ENCODE measurements around the gene ALB. TPM values are rescaled to one million over a fixed set of nuclear protein-coding genes. Genes with fewer than 3 reads are reported as not detected.

Gene ALB
- total RNA-seq, 2 experiments from 2014 or later, result not detected

DNA sequence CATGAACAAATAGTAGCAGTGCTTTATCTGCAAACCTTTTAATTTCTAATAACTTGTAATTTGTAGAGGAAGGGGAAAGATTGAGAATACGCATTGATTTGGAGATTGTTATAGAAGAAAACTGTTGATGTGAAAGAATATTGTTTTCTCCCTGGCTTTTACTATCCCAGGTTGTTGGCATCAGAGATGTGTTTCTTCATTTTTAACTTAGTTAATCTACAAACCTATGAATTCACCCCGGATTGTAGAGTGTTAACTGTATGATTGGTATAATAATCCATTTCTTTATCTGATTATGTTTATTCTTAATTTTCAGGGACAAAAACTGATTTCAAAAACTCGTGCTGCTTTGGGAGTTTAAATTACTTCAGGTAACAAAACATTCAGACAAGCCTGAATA, 50.8 kb downstream of the ALB start:
- H3K4me3 Mint-ChIP-seq, result no peak overlapping the region
- no peak for ATAC-seq

DNA sequence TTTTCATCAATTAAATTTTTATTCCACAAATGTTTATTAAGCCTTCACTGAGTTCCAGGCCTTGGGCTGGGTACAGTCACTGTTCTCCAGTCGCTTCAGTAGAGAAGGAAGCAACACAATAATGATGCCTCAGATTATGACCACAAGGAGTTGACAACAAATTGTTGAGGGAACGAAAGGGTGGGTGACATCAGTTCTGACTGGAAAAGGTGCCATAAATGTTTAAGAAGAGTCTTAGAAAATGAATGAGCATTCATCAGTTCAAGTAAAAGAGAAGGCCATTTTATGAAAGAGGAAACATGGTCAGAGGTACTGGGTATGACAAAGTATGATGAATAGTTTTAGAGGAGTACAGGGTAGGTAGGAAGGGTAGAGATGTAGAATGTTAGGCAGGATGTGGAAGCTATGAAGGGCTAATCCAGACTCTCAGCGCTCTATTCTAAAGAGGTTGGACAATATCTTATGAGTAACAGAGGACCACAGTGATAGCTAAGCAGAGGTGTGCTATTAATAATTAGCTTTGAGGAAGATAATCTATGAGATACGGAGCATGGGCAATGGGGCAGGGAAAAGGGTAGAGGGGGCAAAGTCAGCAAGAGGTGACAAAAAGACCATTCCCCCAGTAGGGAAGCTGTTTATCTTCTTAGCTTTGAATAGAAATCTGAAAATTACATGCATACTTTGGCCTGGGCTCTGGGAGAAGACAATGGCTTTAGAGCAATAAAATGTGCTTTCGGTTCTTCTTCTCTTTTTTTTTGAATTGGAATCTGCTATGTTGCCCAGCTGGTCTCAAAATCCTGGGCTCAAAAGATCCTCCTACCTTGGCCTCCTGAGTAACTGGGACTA, 52.3 kb downstream of the ALB start:
- Mint-ChIP-seq H3K36me3 (ENCODE audit: low read depth) (no peaks in the 10 kb centered on the region), H3K9me3 (ENCODE audit: low read depth) (no peaks in the 10 kb centered on the region), H3K27me3 (peaks cover 9% of the 10 kb centered on the region), H3K4me1 (no peaks in the 10 kb centered on the region), H3K4me3 (no peak overlapping the region), H3K27ac (no peak overlapping the region)
- CTCF ChIA-PET, result interaction anchor here (1.2 to 2.0 kb wide), 2 partner anchors 10 to 11 kb away, joined by 6 to 8 read pairs; no protein-coding TSS in a partner anchor
- ATAC-seq (no peak), DNase-seq (no peak)
- intact Hi-C loops (cut with DNase I, micrococcal nuclease), result no loop called here
- POLR2A ChIA-PET, result interaction anchor here (0.6 kb wide), 1 partner anchor 10 kb away, joined by 3 read pairs; no protein-coding TSS in a partner anchor

More for the DNA sequence above, 50.8 kb downstream of the ALB start:
- ChIA-PET CTCF (no interaction called here), POLR2A (no interaction called here)
- H3K27me3 Mint-ChIP-seq, result peaks cover 11% of the 10 kb centered on the region
- DNase-seq, result no peak
- no peaks in the 10 kb centered on the region for H3K36me3 Mint-ChIP-seq (ENCODE audit: low read depth)
- no peak overlapping the region for H3K27ac Mint-ChIP-seq
- H3K4me1 Mint-ChIP-seq, result no peaks in the 10 kb centered on the region
- intact Hi-C loops (cut with DNase I, micrococcal nuclease), result no loop called here
- H3K9me3 Mint-ChIP-seq (ENCODE audit: low read depth), result no peaks in the 10 kb centered on the region

DNA sequence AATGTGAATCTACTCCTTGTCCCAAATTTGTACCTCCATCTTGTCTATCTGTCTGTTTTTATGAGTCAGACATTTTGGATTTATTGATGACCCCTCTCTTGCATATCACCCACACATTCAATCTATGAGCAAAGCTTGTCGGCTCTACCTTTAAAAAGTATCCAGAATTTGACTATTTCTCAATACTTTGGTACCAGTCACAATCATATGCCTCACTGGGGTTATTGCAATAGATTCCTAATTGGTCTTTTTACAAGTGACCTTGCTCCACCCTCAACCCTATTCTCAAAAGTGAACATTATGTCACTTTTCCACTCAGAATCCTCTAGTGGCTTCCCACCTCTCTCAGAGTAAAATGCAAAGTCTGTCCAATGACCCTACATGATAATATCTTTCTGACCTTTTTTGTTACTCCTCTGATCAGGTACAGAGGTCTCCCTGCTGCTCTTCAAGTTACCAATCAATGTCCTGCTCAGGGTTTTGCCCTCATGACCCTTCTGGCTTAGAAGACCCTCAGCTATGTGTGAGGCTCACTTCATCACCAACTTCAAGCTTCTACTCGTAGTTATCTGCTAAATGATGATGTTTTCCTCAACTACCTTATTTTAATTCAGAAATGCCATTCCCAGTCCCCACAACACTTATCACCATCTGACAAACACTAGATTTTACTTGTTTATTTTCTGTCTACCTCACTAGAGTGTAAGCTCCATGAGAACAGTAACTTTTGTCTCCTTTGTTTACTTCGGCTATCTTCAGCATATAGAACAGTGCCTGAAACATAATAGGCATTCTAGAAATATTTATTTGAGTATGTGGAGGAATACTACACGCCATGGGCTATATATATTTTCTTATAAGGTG, 54.3 kb downstream of the ALB start:
- DNase-seq (no peak), ATAC-seq (no peak)
- Mint-ChIP-seq H3K4me3 (no peak overlapping the region), H3K9me3 (ENCODE audit: low read depth) (no peaks in the 10 kb centered on the region), H3K36me3 (ENCODE audit: low read depth) (no peaks in the 10 kb centered on the region), H3K27ac (no peak overlapping the region), H3K4me1 (no peaks in the 10 kb centered on the region), H3K27me3 (peaks cover 9% of the 10 kb centered on the region)
- intact Hi-C loops (cut with DNase I, micrococcal nuclease), result no loop called here
- ChIA-PET POLR2A (no interaction called here), CTCF (interaction anchor here (1.6 kb wide), 1 partner anchor 12 kb away, joined by 5 read pairs; no protein-coding TSS in a partner anchor)

DNA sequence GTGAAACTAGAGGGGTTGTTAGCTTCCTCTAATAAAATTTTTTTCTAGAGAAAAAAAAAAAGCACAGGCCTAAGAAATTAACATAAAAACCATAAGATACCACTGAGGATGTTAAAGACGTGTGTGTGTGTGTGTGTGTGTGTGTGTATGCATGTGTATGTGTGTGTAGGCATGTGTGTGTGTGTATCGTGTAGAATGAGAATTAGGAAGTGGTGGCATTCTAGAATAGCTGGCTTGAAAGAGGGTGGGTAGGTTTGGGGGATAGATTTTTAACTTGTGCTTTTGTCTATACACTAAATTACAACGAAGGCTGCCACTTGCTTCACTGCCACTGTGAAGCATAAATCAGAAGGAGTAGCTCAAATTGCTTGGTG, 54.9 kb downstream of the ALB start:
- Mint-ChIP-seq H3K4me3 (no peak overlapping the region), H3K27ac (no peak overlapping the region), H3K36me3 (ENCODE audit: low read depth) (no peaks in the 10 kb centered on the region), H3K9me3 (ENCODE audit: low read depth) (no peaks in the 10 kb centered on the region), H3K4me1 (no peaks in the 10 kb centered on the region), H3K27me3 (peaks cover 9% of the 10 kb centered on the region)
- POLR2A ChIA-PET, result no interaction called here
- CTCF ChIA-PET, result interaction anchor here (1.6 kb wide), 1 partner anchor 13 kb away, joined by 5 read pairs; no protein-coding TSS in a partner anchor
- DNase-seq, result no peak
- no peak for ATAC-seq
- intact Hi-C loops (cut with DNase I, micrococcal nuclease), result no loop called here

DNA sequence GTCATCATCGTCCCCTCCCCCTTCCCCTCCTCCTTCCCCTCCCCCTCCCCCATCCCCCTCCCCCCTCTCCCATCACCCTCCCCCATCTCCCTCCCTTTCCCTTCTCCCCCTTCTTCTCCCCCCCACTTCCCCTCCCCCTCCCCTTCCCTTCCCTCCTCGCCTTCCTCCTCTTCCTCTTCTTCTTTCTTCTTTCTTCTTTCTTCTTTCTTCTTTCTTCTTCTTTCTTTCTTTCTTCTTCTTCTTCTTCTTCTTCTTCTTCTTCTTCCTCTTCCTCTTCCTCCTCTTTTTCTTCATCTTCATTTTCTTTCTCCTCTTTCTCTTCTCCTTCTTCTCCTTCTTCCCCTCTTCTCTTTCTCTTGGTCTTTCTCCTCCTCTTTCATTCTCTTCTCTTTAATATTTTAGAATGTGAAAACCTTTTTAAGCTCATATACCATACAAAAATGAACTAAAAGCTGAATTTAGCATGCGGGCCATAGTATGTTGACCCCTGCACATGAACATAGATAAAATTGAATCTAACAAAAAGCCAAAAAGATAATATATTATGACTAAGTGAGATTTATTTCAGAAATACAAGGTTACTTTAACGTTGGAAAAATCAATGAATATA, 56.9 kb downstream of the ALB start:
- peaks cover 11% of the 10 kb centered on the region for H3K27me3 Mint-ChIP-seq

DNA sequence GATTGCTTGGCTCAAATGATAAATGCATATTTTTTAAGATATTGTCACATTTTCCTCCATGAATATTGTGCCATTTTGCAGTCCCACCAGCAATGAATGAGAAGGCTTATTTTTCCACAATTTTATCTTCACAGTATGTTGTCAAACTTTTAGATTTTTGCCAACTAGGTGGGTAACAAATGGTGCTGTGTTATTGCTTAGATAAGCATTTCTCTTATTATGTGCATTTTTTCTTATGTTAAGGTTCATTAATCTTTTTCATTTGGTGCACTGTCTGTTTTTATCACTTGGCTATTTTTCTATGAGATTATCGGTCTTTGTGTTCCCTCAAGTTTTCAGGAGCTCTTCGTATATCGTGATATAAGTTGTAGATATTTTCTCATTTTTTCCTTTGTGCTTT, 64.1 kb downstream of the ALB start:
- CTCF ChIA-PET, result interaction anchor here (1.1 kb wide), 1 partner anchor 11 kb away, joined by 6 read pairs; no protein-coding TSS in a partner anchor
- Mint-ChIP-seq H3K27me3 (peaks cover 13% of the 10 kb centered on the region), H3K9me3 (ENCODE audit: low read depth) (no peaks in the 10 kb centered on the region), H3K27ac (no peak overlapping the region), H3K4me1 (no peaks in the 10 kb centered on the region), H3K4me3 (no peak overlapping the region), H3K36me3 (ENCODE audit: low read depth) (no peaks in the 10 kb centered on the region)
- no peak for ATAC-seq
- POLR2A ChIA-PET, result no interaction called here
- DNase-seq, result no peak
- intact Hi-C loops (cut with DNase I, micrococcal nuclease), result no loop called here

More for the DNA sequence above, 56.9 kb downstream of the ALB start:
- no peaks in the 10 kb centered on the region for H3K9me3 Mint-ChIP-seq (ENCODE audit: low read depth)
- H3K36me3 Mint-ChIP-seq (ENCODE audit: low read depth), result no peaks in the 10 kb centered on the region
- no peaks in the 10 kb centered on the region for H3K4me1 Mint-ChIP-seq
- intact Hi-C loops (cut with DNase I, micrococcal nuclease), result no loop called here
- H3K27ac Mint-ChIP-seq, result no peak overlapping the region
- ChIA-PET CTCF (interaction anchor here (1.0 kb wide), 1 partner anchor 9 kb away, joined by 3 read pairs; no protein-coding TSS in a partner anchor), POLR2A (no interaction called here)
- no peak overlapping the region for H3K4me3 Mint-ChIP-seq
- ATAC-seq, result no peak
- DNase-seq, result no peak

DNA sequence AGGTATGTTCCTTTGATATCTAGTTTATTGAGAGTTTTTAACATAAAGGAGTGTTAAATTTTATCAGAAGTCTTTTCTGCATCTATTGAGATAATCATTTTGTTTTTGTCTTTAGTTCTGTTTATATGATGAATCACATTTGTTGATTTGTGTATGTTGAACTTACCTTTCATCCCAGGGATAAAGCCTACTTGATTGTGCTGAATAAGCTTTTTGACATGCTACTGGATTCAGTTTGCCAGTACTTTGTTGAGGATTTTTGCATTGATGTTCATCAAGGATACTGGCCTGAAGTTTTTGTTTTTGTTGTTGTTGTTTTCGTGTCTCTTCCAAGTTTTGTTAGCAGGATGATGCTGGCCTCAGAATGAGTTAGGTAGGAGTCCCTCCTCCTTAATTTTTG, 66.6 kb downstream of the ALB start:
- DNase-seq (no peak), ATAC-seq (no peak)
- H3K9me3 Mint-ChIP-seq (ENCODE audit: low read depth), result peaks cover 5% of the 10 kb centered on the region
- intact Hi-C loops (cut with DNase I, micrococcal nuclease), result no loop called here
- H3K4me1 Mint-ChIP-seq, result no peaks in the 10 kb centered on the region
- H3K27me3 Mint-ChIP-seq, result peaks cover 11% of the 10 kb centered on the region
- H3K36me3 Mint-ChIP-seq (ENCODE audit: low read depth), result no peaks in the 10 kb centered on the region
- ChIA-PET CTCF (no interaction called here), POLR2A (no interaction called here)
- H3K27ac Mint-ChIP-seq, result no peak overlapping the region
- no peak overlapping the region for H3K4me3 Mint-ChIP-seq

Other genes starting within 250 kb of the ALB start
- gene ANKRD17, start 145.5 kb upstream of the ALB start, total RNA-seq, result 10 to 100 TPM; 58.4 to 63.7 TPM
- gene AFP, start 31.9 kb downstream of the ALB start, total RNA-seq, result not detected
- gene AFM, start 77.5 kb downstream of the ALB start, total RNA-seq, result not detected
- gene RASSF6, start 216.1 kb downstream of the ALB start, total RNA-seq, result under 1 TPM in 1 of 2 experiments, not detected in 1; 0.04 TPM